Central memory CD4-positive, alpha-beta T cell (primary cell): ENCODE results near the gene COX6B2.

Experiments used
- DNase-seq: peaks from one replicate; pipeline ENCODE4 v3.0.0; 2022

Gene COX6B2

DNA sequence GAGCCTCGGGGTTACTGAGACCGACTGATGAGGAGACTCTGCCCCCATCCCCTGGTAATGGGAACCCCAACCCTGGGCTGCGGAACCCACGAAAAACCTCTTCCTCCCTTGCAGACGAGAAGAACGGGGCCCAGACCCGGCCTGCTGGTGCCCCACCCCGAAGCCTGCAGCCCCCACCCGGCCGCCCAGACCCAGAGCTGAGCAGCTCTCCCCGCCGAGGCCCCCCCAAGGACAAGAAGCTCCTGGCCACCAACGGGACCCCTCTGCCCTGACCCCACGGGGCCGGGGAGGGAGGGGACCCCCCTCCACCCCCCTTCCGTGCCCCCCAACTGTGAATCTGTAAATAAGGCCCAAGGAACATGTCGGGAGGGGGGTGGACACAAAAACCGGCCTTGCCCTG is 42.7 kb downstream of the COX6B2 start:
- DNase-seq, result no peak

DNA sequence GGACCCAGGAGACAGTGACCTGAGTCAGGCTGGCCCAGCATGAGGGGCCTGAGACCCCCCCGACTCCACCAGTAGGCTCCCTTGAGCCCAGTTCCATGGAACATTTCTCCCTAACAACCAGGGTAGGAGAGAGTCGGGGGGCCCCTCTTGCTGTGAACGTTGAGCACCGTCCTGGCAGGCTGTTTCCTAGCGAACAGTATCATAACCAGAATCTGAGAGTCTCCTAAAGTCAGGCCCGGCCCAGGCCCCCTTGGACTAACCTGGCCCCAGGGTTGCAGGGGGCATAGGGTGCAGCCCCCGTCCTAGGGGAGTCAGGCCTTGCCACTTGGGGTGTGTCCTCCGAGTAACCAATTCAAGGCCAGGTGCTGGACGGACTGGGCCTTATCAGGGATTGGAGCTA is 43.1 kb downstream of the COX6B2 start:
- DNase-seq, result no peak

DNA sequence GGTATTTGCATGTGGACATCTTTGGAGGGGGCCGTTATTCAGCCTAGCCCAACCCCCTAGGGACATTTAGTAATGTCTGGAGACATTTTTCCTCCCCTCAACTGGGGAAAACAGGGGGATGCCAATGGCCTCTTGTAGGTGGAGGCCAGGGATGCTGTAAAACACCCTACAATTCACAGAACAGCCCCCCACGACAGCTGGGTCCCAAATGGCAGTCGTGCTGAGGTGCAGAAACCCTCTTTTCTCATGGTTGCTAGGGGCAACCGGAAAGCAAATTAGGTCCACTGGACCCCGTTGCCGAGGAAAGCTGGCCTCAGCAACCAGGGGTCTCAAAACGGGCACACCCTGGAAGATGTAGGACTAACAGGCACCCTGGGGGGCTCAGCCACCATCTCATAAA is 44.0 kb downstream of the COX6B2 start:
- DNase-seq, result no peak

DNA sequence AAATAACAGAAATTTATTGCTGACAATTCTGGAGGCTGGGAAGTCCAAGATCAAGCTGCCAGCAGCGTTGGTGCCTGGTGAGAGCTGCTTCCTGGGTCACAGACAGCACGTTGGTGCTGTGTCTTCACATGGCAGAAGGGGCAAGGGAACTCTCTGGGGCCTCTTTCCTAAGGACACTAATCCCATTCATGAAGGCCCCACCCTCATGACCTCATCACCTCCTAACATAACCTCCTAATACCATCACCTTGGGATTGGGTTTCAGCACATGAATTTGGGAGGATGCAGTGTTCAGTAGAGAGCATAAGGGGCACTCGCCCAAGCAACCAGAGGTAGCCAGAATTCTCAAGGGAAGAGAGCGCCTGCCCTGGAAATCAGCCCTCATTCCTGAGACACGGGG is 45.1 kb downstream of the COX6B2 start:
- DNase-seq, result no peak

DNA sequence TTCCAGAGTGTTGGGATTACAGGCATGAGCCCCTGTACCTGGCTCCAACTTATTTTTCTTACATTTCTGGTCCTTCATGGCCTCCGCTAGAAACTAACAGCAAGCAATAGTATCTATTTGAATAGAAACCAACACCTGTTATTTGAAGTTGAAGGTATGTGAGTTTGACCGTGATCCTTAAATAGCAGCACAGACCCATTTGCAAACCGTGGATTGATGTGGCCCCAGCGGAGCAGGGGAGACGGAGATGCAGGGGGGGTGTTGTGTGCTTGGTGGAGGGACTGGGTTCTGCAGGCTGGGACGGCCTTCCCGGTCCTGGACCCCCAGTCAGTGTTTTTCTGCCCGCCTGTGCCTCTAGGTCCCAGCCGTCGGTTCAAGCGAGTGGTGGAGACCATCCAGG is 46.2 kb downstream of the COX6B2 start:
- DNase-seq, result no peak

DNA sequence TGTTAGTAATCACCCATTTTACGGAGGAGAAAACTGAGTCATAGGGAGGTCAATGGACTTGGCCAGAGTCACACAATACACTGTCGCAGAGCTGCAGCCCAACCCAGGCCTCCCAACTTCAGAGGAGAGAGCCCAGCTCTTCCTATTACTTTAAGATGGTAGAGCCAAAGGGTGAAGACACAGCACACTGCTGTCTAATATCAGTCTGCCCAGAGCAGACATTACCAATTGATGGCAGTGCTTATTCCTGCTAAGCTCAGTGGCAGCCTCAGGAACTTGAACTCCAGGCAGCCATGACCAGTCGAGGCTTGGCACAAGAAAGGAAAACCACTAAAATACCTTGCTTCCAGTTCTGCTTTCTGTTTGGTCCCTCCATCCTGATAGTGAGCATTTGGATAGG is 47.8 kb downstream of the COX6B2 start:
- DNase-seq, result no peak

DNA sequence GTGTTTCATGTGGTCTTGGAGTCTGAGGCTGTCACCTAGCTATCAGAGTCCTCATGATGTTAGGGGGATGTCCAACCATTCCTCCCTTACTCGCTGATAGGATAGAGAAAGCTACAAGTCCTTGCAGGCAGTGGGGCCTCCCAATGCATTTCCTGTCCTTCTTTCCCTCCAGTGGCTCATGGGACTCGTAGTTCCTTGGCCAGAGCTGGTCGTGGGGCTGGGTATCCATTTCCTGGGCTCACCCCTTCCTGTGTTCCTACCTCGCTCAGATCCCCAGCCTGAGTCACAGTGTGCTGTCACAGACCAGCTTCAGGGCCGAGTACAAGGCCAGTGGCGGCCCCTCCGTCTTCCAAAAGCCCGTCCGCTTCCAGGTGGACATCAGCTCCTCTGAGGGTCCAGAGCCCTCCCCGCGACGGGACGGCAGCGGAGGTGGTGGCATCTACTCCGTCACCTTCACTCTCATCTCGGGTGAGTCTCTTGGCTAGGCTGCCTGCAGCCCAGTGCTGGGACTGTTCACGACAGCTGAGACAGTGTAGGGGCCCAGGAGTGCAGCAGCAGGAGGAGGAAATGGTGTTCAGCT is 48.4 kb downstream of the COX6B2 start:
- no peak for DNase-seq

DNA sequence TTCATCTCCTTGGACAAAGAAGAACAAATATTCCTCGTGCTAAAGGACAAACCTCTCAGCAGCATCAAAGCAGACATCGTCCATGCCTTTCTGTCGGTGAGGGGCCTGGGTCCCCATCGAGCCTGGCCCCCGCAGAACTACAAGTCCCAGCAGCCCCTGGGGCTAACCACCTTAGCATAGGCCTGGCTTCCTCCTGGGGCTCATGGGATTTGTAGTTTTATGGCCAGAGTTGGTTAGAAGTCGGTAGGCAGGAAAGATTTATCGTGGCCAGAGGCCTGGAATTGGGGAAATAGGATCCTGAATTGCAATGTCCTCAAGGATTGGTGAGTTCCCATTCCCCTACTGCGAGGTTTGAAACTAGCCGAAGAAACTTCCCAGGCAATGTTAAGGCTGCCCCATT is 49.0 kb downstream of the COX6B2 start:
- DNase-seq, result peak; percentile 48

DNA sequence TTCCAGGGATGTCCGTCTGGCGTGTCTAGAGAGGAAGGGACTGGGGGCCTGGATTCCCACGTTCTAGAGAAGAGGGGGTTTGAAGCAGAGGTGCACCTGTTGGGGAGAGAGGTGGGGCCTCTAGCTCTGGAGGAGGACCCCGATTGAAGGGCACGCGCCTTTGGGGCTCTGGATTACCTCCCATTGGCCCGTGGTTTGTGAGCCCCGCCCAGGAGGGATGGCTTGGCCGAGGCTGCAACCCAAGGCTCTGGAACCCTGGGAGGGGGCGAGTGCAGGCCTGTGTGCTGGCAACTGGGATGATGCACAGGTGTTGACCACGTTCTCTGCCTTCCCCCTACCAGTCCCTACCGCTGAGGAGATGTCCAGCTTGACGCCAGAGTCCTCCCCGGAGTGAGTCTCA is 49.5 kb downstream of the COX6B2 start:
- no peak for DNase-seq

DNA sequence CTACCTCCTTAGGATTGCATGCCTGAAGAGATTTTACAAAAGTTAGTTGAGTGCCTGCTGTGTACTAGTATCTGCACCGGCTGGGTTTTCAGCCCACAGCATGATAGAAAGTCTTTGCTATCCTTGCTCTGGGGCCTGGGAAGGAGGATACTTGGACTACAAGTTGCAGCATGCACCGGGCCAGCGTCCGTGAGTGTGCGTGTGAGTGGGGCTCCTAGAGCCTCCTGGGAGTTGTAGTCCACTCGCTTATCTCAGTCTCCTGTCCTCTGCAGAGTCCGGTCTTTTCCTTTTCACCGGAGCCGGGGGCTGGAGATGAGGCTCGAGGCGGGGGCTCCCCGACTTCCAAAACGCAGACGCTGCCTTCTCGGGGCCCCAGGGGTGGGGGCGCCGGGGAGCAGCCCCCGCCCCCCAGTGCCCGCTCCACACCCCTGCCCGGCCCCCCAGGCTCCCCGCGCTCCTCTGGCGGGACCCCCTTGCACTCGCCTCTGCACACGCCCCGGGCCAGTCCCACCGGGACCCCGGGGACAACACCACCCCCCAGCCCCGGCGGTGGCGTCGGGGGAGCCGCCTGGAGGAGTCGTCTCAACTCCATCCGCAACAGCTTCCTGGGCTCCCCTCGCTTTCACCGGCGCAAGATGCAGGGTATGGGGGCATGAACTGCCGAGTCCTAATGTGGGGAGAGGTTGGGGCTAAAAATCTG is 50.1 kb downstream of the COX6B2 start:
- no peak for DNase-seq

DNA sequence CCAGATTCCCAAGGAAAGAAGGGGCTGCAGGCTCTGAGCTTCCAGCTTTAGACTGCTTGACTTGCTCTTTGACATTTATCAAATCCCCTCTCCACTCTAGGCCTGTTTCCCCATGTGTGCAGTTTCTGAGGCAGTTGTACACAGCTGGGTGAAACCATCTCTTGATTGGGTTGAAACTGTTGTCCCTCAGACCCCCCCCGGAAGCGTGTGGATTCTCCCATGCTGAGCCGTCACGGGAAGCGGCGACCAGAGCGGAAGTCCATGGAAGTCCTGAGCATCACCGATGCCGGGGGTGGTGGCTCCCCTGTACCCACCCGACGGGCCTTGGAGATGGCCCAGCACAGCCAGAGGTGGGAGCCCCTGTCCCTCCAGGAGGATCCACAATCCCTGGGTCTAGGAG is 51.0 kb downstream of the COX6B2 start:
- no peak for DNase-seq

DNA sequence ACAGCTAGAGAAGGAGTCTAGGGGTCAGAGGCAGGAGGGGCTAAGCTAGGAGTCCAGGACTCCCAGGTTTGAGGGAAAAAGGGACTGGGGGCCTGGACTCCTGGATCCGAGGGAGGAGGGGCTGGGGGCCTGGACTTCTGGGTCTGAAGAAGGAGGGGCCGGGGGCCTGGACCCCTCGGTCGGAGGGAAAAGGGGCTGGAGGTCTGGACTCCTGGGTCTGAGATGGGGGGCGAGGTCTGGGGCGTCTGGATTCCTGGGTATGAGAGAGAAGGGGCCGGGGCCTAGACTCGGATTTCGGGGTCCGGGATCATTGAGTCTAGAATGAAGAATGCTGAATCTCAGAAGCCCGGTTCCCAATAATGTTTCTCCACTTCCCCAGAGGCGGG is 52.2 kb downstream of the COX6B2 start:
- DNase-seq, result no peak

DNA sequence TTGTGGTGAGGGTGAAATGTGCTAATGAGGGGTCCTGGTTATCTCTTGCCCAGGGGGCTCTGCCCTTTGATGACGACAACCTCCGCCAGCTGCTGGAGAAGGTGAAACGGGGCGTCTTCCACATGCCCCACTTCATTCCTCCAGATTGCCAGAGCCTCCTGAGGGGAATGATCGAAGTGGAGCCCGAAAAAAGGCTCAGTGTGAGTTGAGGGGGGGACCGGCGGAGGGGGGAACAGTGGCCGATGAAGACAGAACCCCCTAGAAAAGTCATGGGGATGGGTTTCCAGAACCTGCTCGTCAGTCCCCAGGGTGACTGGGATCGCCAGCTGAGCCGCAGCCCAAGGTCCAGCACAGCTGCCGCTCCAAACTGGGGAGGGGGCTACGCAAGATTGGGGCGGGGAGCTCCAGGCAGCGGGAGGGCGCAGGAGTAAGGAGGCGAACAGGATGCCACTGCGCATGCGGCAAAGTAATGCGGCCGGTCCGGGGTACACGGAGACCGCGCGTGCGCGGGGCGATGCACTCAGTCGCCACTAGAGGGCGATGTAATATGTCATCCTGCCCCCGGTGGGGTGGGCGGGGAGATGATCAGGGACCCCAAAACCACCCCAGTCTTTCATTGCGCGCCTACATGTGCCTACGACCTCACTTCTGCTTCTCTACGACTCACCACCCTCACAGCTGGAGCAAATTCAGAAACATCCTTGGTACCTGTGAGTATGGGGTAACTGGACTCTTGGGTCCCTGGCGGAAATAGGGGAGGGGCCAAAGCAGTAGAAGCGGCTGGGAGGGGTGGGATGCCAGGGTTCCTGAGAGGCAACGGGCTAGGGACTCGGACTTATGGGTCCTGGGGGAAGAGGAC is 52.8 kb downstream of the COX6B2 start:
- peak; percentile 85 for DNase-seq

DNA sequence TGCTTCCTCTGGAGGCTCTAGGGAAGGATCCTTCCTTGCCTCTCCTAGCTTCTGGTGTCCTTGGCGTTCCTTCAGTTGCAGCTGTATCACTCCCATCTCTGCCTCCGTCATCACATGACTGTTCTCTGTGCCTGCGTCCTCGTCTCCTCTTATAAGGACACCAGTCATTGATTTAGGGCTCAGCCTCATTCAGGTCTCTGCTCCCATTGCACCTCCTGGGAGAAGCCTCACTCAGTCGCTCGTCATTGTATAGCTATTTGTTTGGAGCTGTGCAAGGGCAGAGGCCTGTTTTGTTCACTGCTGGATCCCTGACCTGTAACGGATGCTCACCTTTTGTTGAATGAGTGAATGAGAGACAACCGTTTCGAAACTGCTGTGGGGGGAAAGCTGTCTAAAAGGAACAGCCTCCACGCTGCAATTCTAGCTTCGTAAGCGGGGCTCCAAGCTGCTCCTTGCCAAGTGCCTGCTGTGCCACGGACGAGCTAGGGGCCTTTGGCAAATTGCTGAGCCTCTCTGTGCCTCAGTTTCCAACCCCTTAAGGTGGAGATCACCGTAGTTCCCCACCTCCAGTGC is 53.5 kb downstream of the COX6B2 start:
- DNase-seq, result no peak

DNA sequence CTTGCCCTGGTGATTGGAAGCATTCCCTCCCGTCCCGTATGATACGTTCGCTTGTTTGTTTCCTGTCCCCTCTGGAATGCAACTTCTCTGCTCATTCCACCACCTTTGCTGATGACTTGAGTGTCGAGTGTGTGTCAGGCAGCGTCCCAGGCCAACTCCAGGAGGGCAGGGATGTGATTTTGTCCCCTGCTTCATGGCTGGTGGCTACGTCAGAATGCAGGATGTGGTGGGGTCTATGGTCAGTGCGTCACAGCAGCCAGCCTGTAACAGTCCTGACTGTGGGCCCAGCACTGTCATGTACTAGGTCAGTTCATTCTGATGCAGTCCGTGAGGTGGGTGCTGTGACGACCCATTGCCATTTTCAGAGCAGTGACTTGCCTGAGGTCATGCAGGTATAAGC is 54.5 kb downstream of the COX6B2 start:
- no peak for DNase-seq
